Activated T-cell treated with anti-CD3 and anti-CD28 coated beads, Interleukin-2, amount 50 U/mL, for 4 hours (primary cell): ENCODE results near the gene DDIAS. TPM values are rescaled to one million over a fixed set of nuclear protein-coding genes. Genes with fewer than 3 reads are reported as not detected.
"Not testable (repeated sequence)": the region's sequence is repeated elsewhere in the genome, so short reads cannot be mapped to it uniquely, and the experiment has no call there.

Experiments used
- ATAC-seq, 2 donors: fragments of 200-7000 bp; cut with Tn5 transposase; one replicate each; pipeline ENCODE4 v1.10.0; 2021
- DNase-seq: peaks from one replicate; pipeline ENCODE4 v3.0.0-alpha.2; 2020
- H3K27me3 Mint-ChIP-seq: one replicate; pipeline ENCODE4 v1.8.0; 2021; ENCODE audit warnings: low read depth, mixed read lengths
- H3K36me3 Mint-ChIP-seq: one replicate; pipeline ENCODE4 v1.8.0; 2022; ENCODE audit warnings: mixed read lengths; ENCODE audit not compliant: insufficient read depth
- H3K4me1 Mint-ChIP-seq: one replicate; pipeline ENCODE4 v1.8.0; 2021; ENCODE audit warnings: low read depth, mixed read lengths
- H3K4me3 Mint-ChIP-seq: one replicate; pipeline ENCODE4 v1.8.0; 2021; ENCODE audit warnings: mild to moderate bottlenecking, moderate library complexity, mixed read lengths
- H3K9me3 Mint-ChIP-seq: one replicate; pipeline ENCODE4 v1.8.0; 2021; ENCODE audit warnings: mixed read lengths
- total RNA-seq, 3 donors: library from RNA; stranded (reverse); gene quantifications; one replicate each; pipeline ENCODE4 v1.2.1, GENCODE V29; 2021

The DDIAS gene
- total RNA-seq, 3 donors from 2014 or later, result 15.2 to 20.0 (median 19.5) TPM

DNA sequence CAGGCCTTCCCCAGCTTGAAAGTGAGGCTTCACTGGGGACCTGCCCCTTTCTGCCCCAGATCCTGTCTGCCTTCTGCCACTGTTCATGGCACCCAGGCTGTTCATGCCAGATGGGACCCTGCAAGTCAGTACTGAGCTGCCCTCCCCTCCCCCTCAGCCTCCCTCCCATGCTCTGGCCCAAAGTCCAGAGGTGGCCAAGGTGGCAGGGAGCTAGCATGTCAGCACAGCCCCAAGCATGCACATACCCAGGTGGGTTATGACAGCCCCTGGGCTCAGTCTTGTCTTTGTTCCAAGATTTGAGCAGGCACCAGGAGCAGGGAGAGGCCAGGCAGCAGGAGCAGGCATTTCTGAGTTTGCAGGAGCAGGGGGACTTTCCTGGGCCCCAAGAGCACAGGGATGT lies 44.1 kb downstream of the DDIAS start:
- ATAC-seq, result peak in 1 of 2 donors; percentile 23
- Mint-ChIP-seq H3K27me3 (no peaks in the 10 kb centered on the region), H3K36me3 (no peaks in the 10 kb centered on the region), H3K4me1 (peaks cover 9% of the 10 kb centered on the region), H3K4me3 (no peak overlapping the region), H3K9me3 (peaks cover 33% of the 10 kb centered on the region)
- DNase-seq, result no peak

DNA sequence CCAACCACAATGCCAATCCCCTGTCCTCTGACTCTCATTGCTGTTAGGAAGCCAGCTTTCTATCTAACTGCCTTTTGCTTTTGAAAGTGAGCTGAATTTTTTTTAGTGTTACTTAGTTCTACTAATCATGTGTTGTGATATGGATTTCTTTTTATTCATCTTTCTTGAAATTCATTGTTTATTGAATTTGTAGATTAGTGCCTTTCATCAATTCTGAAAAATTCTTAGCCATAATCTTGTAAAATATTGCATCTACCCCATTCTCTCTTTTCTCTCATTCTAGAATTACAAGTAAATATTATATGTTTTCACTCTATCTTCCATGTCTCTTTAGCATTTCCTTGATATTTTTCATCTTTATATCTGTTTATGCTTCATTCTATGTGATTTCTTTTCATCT lies 47.8 kb downstream of the DDIAS start:
- DNase-seq, result no peak

DNA sequence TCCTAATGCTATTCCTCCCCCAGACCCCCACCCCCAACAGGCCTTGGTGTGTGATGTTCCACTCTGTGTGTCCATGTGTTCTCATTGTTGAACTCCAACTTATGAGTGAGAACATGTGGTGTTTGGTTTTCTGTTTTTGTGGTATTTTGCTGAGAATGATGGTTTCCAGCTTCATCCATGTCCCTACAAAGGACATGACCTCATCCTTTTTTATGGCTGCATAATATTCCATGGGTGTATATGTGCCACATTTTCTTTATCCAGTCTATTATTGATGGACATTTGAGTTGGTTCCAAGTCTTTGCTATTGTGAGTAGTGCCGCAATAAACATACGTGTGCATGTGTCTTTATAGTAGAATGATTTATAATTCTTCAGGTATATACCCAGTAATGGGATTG lies 49.0 kb downstream of the DDIAS start:
- Mint-ChIP-seq H3K36me3 (peaks cover 21% of the 10 kb centered on the region), H3K4me1 (peaks cover 13% of the 10 kb centered on the region), H3K9me3 (peaks cover 39% of the 10 kb centered on the region)
- H3K4me3 Mint-ChIP-seq, DNase-seq, ATAC-seq, H3K27me3 Mint-ChIP-seq: not testable (repeated sequence)

More for the DNA sequence above, 47.8 kb downstream of the DDIAS start:
- no peak for ATAC-seq
- Mint-ChIP-seq H3K27me3 (no peaks in the 10 kb centered on the region), H3K4me3 (no peak overlapping the region), H3K36me3 (peaks cover 13% of the 10 kb centered on the region), H3K4me1 (peaks cover 6% of the 10 kb centered on the region), H3K9me3 (peaks cover 29% of the 10 kb centered on the region)

DNA sequence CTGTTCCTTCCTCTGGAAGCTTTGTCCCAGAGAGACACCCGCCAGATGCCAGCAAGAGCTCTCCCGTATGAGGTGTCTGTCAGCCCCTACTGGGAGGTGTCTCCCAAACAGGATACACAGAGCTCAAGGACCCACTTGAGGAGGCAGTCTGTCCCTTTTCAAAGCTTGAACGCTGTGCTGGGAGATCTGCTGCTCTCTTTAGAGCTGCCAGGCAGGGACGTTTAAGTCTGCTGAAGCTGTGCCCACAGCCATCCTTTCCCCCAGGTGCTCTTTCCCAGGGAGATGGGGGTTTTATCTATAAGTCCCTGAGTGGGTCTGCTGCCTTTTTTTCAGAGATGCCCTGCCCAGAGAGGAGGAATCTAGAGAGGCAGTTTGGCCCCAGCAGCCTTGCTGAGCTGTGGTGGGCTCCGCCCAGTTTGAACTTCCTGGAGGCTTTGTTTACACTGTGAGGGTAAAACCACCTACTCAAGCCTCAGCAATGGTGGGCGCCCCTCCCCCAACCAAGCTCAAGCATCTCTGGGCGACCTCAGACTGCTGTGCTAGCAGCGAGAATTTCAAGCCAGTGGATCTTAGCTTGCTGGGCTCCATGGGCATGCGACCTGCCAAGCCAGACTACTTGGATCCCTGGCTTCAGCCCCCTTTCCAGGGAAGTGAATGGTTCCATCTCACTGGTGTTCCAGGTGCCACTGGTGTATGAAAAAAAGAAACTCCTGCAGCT lies 54.4 kb downstream of the DDIAS start:
- Mint-ChIP-seq H3K4me1 (peaks cover 59% of the 10 kb centered on the region), H3K36me3 (peaks cover 27% of the 10 kb centered on the region), H3K9me3 (peaks cover 36% of the 10 kb centered on the region)
- ATAC-seq, result peak in 1 of 2 donors; percentile 39
- H3K27me3 Mint-ChIP-seq, H3K4me3 Mint-ChIP-seq: not testable (repeated sequence)
- DNase-seq, result peak; percentile 52

DNA sequence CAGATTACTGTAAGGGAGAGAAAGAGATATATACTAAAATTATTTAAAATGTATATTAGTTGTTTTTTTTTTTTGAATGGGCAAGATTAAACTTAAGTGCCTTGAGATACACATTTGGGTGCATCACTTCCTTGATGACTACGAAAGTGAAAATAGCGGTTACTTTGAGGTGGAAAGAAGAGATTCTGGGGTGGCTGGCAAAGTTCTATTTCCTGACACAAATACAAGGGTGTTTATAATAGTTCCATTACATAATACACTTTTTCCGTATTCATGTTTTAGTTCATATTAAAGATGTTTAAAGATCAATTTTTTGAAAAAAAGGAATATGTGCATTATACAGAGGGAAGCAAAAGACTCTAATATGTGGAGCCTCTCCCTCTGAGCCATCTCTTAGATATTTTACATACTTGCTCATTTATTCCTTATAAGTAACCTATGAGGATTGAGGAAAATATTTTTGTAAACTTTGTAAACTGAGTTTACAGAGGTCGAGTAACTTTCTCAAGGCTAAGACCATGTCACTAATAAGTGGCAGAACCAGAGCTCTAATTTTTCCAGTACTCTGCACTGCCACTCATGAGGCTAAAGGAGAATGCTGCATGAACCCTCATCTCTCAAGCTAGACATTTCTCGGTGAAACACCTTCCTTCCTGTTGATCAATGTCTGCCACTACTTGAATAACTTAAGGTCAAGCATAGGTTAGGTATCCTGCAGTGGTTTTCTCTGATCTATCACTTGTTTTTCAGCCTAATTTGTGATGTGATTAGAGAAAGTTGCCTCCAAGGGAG lies 58.6 kb downstream of the DDIAS start:
- peak overlapping the region; percentile 51 for H3K4me3 Mint-ChIP-seq
- DNase-seq, result peak; percentile 27
- peaks cover 14% of the 10 kb centered on the region for H3K9me3 Mint-ChIP-seq
- H3K36me3 Mint-ChIP-seq, result peaks cover 8% of the 10 kb centered on the region
- ATAC-seq, result peak; percentile 92 to 94
- peaks cover 81% of the 10 kb centered on the region for H3K4me1 Mint-ChIP-seq
- H3K27me3 Mint-ChIP-seq, result no peaks in the 10 kb centered on the region

DNA sequence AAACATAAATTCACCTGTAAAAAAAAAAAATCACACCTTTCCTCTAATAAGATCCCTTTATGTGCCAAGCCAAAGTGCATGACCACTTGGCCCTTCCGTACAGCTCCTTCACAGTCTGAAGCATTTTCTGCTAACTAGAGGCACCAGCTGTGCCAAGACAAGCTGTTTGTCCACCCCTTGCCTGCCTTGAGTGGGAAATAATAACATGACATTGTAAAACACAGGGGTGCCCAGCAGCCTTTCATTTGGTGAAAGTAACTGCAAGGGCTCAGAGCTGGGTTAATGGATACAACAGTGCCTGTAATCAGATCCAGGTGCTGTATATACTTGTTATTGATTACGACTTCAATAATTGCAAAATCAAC lies 59.2 kb downstream of the DDIAS start:
- no peak for ATAC-seq
- no peak for DNase-seq
- peaks cover 11% of the 10 kb centered on the region for H3K9me3 Mint-ChIP-seq
- H3K36me3 Mint-ChIP-seq, result peaks cover 6% of the 10 kb centered on the region
- H3K4me3 Mint-ChIP-seq, result peak overlapping the region; percentile 51
- peaks cover 81% of the 10 kb centered on the region for H3K4me1 Mint-ChIP-seq
- H3K27me3 Mint-ChIP-seq, result no peaks in the 10 kb centered on the region

DNA sequence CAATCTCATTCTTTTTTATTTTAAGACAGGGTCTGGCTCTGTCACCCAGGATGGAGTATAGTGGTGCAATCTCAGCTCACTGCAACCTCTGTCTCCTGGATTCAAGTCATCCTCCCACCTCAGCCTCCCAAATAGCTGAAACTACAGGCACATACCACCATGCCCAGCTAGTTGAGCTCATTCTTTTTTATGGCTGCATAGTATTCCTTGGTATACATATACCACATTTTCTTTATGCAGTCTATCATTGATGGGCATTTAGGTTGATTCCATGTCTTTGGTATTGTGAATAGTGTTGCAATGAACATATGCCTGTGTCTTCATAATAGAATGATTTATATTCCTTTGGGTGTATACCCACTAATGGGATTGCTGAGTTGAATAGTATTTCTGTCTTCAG lies 60.5 kb downstream of the DDIAS start:
- H3K27me3 Mint-ChIP-seq, DNase-seq, H3K4me3 Mint-ChIP-seq, ATAC-seq, H3K9me3 Mint-ChIP-seq, H3K36me3 Mint-ChIP-seq: not testable (repeated sequence)
- H3K4me1 Mint-ChIP-seq, result peaks cover 72% of the 10 kb centered on the region

DNA sequence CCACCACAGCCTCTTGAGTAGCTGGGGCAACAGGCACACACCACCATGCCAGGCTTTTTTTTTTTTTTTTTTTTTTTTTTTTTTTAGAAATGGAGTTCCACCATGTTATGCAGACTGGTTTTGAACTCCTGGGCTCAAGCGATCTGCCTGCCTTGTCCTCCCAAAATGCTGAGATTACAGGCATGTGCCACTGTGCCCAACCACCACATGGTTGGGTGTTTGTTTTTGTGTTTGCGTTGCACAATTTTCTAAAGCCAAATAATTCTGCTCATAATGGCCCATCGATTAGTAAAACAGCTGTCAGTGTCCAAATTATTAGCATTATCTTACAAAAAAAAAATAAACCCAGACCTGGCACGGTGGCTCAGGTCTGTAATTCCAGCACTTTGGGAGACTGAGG lies 65.8 kb downstream of the DDIAS start:
- ATAC-seq, result no peak

DNA sequence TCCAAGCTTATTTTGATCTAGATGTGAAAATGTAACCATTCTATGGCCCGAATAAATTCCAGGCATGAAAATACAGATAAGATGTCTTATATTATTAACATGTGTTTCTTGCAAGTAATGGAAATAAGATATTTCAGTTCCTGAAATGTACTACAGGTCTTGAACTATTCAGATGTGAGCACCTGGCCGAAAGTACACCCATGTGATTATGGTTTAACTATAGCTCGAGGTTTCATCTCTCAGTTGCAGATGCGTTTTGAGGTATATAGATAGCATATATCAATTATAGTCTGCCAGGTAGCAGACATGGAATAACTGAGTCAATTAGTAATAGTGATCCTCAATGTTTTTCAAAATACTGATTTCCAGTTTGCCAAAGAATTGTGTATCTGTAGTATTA lies 68.3 kb downstream of the DDIAS start:
- Mint-ChIP-seq H3K9me3 (no peaks in the 10 kb centered on the region), H3K4me3 (no peak overlapping the region), H3K27me3 (no peaks in the 10 kb centered on the region), H3K36me3 (no peaks in the 10 kb centered on the region), H3K4me1 (peaks cover 49% of the 10 kb centered on the region)
- DNase-seq (no peak), ATAC-seq (peak; percentile 43 to 47)

More for the DNA sequence above, 65.8 kb downstream of the DDIAS start:
- no peak overlapping the region for H3K4me3 Mint-ChIP-seq
- peaks cover 3% of the 10 kb centered on the region for H3K9me3 Mint-ChIP-seq
- DNase-seq, result no peak
- H3K4me1 Mint-ChIP-seq, result peaks cover 60% of the 10 kb centered on the region
- no peaks in the 10 kb centered on the region for H3K27me3 Mint-ChIP-seq
- H3K36me3 Mint-ChIP-seq, result no peaks in the 10 kb centered on the region

DNA sequence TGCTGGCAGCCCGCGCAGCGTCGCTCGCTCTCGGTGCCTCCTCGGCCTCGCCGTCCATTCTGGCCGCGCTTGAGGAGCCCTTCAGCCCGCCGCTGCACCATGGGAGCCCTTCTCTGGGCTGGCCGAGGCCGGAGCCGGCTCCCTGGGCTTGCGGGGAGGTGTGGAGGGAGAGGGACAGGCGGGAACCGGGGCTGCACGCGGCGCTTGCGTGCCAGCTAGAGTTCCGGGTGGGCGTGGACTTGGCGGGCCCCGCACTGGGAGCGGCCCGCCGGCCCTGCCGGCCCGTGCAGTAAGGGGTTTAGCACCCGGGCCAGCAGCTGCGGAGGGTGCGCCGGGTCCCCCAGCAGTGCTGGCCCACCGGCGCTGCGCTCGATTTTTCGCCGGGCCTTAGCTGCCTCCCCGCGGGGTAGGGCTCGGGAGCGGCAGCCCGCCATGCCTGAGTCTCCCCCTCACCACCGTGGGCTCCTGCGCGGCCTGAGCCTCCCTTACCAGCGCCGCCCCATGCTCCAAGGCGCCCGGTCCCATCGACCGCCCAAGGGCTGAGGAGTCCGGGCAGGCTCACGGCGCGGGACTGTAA lies 69.1 kb downstream of the DDIAS start:
- not testable (repeated sequence) for H3K9me3 Mint-ChIP-seq, DNase-seq, H3K36me3 Mint-ChIP-seq, H3K27me3 Mint-ChIP-seq, H3K4me3 Mint-ChIP-seq
- peak; percentile 23 to 24 for ATAC-seq
- peaks cover 41% of the 10 kb centered on the region for H3K4me1 Mint-ChIP-seq

DNA sequence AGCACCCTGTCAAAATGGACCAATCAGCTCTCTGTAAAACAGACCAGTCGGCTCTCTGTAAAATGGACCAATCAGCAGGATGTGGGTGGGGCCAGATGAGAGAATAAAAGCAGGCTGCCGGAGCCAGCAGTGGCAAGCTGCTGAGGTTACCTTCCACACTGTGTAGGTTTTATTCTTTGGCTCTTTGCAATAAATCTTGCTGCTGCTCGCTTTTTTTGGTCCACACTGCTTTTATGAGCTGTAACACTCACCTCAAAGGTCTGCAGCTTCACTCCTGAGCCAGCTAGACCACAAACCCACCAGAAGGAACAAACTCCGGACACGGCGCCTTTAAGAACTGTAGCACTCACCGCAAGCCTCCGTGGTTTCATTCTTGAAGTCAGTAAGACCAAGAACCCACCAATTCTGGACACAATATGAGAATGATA lies 70.0 kb downstream of the DDIAS start:
- H3K27me3 Mint-ChIP-seq, H3K36me3 Mint-ChIP-seq, H3K9me3 Mint-ChIP-seq: not testable (repeated sequence)
- Mint-ChIP-seq H3K4me1 (peaks cover 41% of the 10 kb centered on the region), H3K4me3 (peak overlapping the region; percentile 72)
- DNase-seq (peak; percentile 24), ATAC-seq (peak; percentile 55 to 69)

DNA sequence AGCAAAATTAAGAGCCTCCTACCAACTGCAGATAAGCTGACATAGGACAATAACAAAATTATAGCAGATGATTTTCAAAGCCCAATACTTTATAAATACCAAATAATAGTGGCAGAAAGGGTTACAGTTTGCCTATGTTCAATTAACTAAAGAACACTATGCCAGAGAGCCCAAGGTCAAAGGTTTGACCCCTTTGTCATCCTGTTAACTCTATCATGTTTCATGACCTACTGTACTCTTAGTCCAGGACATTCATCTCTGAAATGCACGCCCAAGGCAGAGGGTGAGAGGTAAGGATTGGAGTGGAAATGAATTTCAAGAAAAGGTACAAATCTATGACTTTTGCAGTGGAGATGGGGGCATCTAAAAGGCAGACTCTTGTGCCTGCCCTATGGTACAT lies 70.6 kb downstream of the DDIAS start:
- ATAC-seq (no peak), DNase-seq (no peak)
- no peaks in the 10 kb centered on the region for H3K9me3 Mint-ChIP-seq
- peaks cover 40% of the 10 kb centered on the region for H3K4me1 Mint-ChIP-seq
- H3K27me3 Mint-ChIP-seq, result no peaks in the 10 kb centered on the region
- H3K4me3 Mint-ChIP-seq, result peak overlapping the region; percentile 72
- peaks cover 2% of the 10 kb centered on the region for H3K36me3 Mint-ChIP-seq

DNA sequence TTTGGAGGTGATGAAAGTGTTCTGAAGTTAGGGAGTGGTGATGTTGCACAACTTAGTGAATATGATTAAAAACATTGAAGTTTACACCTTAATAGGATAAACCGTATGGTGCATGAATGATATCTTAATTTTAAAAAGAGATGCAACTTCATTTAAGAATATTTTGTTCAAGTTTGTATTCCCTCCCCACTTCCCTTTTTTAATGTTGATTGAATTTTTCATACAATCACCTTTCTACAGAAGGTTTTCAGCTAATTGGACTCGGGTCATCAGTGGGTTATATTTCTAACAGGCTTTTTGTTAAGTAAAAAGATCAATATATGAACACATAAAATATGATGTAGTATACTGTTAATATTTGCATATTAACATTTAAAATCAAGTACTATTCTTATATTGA lies 72.6 kb downstream of the DDIAS start:
- H3K4me1 Mint-ChIP-seq, result peaks cover 49% of the 10 kb centered on the region

DNA sequence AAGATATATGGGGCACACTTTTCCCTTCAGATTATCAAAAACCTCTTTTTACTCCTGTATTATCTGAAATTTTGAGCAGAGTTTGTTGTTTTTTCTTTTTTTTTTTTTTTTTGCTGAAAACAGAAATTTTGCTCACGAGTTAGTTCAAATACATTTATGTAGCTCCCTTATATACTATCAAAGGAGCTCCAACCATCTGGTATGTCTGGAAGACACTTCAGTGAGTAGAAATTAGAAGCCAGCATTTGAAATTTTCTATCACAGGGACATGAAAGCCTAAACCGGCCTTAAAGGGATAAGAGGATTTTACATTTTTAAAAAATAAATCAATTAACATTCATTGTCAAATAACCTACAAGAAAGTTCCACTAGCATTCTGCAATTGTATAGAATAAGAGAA lies 73.3 kb downstream of the DDIAS start:
- Mint-ChIP-seq H3K4me3 (no peak overlapping the region), H3K27me3 (no peaks in the 10 kb centered on the region), H3K9me3 (no peaks in the 10 kb centered on the region), H3K36me3 (peaks cover 2% of the 10 kb centered on the region), H3K4me1 (peaks cover 46% of the 10 kb centered on the region)
- DNase-seq (no peak), ATAC-seq (no peak)

More for the DNA sequence above, 72.6 kb downstream of the DDIAS start:
- Mint-ChIP-seq H3K9me3 (no peaks in the 10 kb centered on the region), H3K4me3 (no peak overlapping the region), H3K36me3 (peaks cover 2% of the 10 kb centered on the region), H3K27me3 (no peaks in the 10 kb centered on the region)
- no peak for DNase-seq
- no peak for ATAC-seq
